GM19452 (cell line): ENCODE measurements around the gene ABITRAM.
A peak's percentile ranks its signal among the peaks of the same experiment; 100 is the strongest.
"Not testable (repeated sequence)": the region's sequence is repeated elsewhere in the genome, so short reads cannot be mapped to it uniquely, and the experiment has no call there.

Experiments used
- ATAC-seq: cut with Tn5 transposase; IDR thresholded peaks from one replicate; pipeline ENCODE4 v1.9.1; 2021; ENCODE audit not compliant: unreplicated experiment

Gene ABITRAM

DNA sequence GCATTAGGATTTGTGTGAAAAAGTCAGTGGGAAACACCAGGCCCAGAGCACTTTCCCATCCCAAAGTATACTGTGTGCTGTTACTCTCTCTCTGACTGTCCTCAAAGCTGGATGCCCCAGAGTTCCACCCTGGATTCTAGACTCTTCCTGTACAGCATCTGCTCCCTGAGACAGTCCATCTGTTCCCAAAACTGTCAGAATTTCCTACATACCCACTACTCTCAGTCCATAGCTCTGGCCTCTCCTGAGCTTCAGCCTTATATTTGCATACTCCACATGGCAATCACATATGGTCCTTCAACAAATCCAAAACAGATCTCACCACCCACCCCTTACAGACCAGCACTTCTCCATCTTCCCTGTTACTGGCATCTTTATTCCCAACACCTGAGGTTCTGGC is 9.7 kb upstream of the ABITRAM start:
- ATAC-seq: no peak

DNA sequence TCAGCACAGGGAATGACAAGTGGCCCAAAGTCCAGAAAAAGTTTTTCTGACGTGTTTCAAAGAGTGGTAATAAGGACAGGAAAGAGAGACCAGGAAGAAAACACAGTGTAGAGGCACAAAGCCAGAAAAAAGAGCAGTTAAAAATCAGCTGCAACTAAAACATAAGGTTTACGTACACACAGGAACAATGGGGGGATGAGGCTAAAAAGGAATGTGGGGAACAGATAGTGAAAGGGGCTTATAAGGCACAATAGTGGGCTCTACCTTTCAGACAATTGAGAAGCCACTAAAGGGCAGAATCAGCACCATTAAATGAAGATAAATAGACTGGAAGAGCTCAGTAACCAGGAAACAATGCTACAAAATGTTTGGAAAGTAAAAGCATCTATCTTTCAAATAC is 5.8 kb upstream of the ABITRAM start:
- ATAC-seq: no peak

DNA sequence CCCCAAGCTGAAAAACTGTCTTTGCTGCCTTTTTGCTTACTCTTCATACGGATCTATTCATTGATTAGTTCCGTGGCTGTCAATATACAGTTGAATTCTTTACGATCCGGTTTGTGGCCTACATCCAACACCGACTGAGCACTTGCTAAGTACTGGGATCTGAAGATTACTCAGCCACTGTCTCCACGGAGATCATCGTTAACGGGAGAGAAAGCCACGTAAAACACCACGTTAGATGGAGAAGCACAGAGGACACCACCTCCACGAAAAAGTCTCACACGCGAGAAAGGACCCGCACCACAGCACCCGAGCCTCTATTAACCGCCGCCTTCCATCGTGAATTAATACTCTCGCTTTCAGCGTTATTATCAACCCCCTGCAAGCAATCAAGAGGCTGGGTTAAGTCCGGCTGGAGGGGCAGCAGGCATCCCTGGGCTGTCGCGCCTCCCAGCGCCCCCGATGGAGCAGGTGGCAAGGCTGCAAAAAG is 926 bp upstream of the ABITRAM start:
- ATAC-seq: no peak

DNA sequence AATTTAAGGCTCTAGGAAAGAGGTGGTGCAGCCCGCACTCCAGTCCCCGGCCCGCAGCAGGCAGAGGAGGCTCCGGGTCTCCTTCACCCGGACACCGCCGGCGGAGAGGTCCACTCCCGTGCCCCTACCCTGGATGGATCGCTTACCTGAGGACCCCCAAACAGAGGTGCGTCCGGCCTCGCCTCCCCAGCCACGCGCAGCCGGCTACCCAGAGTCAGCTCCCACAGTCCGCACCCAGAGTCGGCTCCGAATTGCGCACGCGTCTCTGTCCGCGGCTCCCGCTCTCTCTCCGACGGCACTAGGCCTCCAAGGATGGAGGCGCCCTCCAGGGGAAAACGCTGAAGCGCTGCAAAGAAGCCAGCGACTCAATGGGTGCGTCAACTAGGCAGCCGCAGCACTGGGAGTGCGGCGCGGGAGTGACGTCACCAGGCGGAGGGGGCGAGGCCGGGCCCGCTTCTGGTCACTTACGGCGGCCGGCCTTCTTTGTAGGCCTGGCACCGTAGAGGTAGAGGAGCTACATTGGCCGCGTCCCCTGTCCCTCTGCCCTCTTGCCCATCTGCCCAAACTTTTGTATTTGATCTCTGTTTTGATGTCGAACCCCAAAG is 380 bp upstream of the ABITRAM start, which contains the start of gene ELP1:
TSS of gene ELP1 (minus strand) at position 407 of the 605 bp plus-strand sequence. CDS start 2,978 bp downstream, outside the sequence.
- ATAC-seq: peak; percentile 89

DNA sequence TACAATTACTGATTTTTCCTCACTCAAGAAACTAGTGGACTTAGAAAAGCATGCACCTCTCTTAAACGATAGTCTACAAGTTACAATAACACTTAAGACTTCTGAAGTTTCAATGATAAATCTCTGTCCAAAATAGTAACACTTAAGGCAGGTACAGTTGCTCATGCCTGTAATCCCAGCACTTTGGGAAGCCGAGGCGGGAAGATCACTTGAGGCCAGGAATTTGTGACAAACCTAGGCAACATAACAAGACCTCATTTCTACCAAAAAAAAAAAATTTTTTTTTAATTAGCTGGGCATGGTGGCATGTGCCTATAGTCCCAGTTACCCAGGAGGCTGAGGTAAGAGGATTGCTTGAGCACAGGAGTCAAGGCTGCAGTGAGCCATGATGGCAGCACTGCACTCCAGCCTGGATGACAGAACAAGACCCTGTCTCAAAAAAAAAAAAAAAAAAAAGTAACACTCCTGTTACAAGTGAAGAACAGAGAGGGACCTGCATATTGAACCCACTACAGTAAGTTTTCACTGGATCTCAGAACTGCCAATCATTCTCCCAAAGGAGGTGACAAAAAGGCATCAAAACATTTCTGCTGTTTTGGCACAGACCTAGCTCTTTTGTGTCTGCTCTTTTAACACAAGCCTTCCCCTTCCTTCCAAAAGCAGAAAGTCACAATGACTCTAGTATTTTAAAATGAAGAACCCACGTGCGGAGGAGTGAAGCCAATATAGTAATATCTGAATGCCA is 3.5 kb downstream of the ABITRAM start:
- ATAC-seq: no peak

DNA sequence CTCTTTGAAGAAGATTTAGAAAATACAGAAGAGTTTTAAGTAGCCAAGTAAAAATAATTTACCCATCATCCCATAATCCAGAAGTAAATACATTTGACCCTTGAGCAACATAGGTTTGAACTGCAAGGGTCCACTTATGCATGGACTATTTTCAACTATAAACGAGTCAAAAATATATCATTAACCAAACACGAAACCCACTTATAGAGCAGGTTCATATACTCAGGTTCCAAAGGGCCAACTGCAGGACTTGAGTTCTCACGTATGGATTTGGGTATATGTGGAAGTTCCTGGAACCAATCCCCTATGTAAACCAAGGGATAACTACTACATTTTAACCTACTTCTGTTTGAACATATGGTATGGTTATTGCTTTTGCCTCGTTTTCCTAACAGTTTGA is 5.8 kb downstream of the ABITRAM start:
- ATAC-seq: no peak

DNA sequence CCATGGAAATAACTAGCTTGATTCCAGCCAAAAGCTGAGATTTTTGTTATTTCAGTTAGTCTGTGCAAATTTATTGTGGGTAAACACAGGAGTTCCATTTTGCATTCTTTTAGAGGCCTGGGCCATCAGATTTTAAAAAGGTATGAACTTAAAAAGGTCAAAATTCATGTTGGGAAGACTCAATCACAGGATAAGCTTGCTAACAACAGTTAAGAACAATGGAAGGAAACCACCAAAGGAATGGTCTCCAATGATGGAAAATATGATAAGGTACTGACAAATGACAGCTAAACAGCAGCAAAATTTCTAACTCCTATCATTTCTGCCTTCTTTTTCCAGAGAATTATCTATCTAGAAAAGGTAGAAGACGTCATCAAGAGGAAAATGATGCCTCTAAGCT is 16.0 kb downstream of the ABITRAM start:
- ATAC-seq: no peak

DNA sequence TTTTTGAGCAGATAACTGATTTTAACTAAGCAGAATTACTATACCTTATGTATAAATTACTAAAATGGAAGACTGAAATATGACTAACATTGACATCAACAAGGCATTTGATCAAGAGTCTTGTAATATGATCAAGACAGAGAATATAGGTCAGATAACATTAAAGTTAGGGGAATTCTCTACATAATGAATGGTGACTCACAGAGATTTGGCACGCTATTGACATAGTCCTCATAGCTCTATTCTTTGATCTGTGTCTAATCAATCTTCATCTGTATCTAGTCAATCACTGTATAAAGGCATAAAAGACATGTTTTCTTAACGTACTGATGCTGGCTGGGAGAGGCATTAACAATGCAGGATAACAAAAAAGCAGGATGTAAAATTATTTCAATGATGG is 17.4 kb downstream of the ABITRAM start:
- no peak for ATAC-seq

DNA sequence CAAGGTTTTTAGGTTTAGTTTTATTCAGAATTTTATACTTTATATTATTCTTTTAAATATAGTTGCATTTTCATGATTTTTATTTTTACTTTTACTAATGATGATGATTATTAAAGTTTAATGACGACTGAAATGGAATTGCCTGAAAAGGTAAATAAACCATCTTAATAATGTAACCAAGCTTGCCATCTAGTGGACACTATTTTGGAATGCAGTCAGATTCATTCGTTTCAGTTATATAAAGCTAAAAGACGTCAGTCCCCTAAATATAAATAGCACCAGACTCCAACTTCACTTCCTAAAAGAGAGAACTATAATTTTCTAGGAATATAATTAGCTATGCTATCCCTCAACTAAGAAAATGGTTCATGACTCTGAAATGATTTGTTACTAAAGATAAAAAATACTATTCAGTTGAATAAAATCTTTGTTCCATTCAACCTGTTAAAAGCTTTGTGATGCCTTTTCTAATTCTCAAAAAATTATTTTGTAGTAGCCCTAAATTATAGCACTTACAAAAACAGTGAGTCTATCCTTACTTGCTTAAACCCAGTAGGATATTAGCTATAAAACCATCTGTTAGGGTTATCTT is 19.9 kb downstream of the ABITRAM start:
- ATAC-seq: no peak

DNA sequence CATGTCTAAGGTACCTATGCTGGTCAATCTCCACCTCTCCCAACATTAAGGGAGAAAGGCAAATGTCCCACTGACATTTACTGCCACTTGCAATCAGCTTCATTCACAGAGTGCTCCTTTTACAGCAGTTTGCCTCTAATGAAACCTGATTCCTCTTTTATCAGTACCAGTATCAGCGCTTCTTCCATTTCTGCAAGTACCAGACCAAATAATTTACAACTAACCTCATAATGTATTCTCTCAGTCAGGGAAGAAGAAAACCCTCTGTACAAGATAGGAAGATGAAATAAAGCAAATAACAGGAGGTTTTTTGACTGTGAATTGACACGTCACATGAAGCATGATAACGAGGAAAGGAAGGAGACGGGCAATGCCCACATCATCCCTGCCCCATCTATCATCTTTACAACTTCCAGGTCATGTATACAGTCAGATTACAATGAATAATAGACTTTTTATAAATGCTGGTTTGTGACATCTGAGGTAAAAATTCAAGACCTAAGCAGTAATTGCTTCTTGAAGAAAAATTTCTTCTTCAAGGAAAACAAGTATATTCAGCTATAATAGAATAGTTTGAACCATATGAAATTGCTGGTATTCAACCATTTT is 21.9 kb downstream of the ABITRAM start:
- no peak for ATAC-seq

DNA sequence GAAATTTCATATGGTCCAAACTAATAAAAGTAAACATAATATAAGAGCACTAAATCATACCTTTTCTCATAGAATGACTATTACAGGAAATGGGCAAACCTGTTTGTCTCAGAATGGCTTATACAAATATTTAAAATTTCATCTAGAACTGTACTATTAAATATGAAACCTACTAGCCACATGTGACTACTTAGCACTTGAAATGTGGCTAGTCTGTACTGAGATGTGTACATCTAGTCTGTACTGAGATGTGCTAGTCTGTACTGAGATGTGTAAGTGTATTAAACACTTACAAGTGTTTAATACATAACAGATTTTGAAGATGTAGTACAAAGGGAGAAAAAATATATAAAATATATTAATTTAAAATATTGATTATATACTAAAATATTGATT is 22.4 kb downstream of the ABITRAM start:
- ATAC-seq: no peak

DNA sequence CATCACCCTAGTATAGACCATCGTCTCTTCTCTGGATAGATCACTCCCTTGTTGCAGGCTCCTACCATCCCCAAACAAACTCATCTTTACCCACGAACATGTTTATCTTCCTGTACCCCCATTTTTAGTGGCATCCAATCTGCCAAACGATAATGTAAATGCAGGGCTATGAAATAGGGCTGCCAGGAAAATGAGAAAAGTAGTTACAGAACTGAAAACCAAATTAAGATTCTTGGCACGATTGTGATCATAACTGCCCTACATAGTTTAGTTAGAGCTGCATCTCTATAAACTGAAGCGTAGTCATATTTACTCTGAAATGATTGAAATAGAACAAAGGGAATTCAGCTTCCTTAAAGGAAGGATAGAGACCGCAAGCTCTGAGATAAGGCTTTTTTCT is 26.1 kb downstream of the ABITRAM start:
- ATAC-seq: no peak

DNA sequence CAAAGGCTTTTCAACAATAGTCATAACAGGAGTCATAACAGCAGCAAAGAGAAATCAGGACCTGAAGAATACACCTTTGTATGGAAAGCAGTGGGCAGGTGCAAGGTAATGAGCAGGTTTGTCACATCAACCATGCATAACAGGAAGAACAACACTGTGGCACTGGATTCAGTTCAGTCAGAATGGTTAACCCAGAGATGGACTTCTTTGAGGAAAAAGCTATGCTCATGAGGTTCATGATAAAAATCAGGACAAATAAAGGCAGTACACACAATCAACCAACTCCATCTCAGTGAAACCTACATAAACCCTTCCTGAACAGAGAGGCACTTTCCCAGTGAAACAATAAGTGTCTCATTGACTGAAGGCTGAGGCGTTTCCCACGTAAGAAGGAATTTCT is 27.0 kb downstream of the ABITRAM start:
- ATAC-seq: no peak

DNA sequence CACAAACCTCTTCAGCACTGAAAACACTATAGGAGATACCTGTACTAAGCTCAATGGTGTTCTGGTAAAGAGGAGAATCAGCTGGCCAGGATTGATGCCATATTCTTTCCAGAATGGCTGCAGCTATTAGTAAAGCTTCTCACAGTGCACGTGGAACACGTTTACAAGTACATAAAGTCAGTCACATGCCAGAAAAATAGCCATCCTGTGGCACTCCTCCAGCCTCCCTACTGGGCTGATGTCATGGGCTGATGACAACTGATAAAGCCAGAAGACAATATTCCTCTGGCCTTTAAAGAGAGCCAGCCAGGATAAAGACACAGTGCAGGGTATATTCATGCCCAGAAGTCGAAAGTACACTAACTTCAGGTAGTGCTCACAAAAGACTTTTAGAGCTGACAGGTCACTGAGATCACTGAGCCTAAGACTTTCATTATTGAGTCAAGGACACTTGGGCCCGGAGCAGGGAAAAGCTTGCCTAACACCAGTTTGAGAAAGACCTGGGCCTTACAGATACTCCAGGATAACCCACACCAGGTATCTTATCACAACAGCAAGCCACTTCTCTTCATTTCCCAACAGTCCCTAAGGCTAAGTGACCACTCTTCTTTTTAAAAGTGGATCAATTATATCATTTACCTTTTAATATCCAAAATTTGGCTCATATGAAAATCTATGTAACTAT is 29.4 kb downstream of the ABITRAM start:
- ATAC-seq: no peak

DNA sequence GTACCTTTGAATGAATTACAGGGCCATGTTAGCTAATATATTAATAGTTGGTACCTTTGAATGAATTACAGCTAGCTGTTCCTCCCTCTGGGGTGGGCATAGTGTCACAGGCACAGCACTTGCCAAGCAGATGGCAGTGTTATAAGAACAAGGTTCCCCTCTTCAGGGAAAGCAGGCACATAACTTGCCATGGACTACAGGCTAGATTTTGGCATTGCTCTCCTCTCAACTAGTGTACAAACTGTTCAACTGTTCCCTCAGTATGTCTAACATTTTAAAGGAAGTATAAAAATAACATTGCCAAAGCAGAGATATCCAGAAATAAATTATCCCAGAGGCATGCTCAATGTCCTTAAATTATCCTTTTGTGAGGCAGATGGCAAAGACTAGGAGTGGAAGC is 33.7 kb downstream of the ABITRAM start:
- ATAC-seq: no peak

DNA sequence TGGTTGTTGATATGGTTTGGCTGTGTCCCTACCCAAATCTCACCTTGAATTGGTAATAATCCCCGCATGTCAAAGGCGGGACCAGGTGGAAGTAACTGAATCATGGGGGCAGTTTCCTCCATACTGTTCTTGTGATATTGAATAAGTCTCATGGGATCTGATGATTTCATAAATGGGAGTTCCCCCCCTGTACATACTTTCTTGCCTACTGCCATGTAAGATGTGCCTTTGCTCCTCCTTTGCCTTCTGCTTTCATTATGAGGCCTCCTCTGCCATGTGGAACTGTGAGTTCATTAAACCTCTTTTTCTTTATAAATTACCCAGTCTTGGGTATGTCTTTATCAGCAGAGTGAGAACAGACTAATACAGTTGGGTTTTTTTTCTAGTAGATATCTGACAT is 37.2 kb downstream of the ABITRAM start:
- ATAC-seq: not testable (repeated sequence)

DNA sequence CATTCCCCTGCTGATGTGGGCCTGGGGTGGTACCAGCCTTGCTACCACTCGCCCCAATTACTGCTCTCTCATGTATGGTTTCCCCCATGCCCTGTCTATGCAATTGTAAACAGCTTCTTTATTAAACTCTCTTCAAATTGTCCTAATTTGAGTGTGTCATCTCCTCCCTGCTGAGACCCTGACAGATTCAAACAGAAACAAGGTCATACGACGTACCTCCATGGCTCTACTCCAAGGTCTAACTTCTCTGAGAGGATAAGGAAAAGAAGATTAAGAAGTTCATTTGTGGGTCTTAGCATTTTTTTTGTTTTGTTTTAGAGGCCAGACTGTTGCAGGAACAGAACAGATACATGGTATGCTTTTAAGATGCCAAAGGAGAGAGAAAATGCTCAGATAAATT is 38.0 kb downstream of the ABITRAM start:
- ATAC-seq: no peak

DNA sequence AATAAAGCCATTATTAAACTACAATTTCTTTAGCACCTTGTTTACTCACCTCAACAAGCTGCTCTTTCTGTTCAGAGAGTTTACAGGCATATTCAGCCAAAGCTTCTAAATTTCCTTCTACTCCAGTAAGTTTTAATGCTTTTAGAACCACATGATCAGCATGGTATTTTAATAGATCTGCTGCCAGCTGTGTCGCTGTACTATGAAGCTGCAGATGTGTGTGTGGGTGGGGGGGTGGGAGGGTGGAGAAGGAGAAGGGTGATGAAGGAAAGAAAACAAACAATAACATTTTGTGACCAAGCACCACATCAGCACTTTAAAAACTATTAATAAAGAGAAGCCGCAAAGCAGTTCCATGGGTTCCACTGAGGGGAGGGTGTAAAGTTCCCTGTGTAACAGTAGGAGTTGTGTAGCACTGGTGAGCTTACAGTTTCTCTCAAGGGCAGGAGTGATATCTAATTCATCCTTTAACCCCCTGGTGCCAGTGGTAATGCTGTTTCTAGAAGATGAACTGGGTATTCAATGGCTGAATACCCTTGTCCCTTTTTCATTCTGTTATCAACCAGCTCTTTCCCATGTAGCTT is 38.5 kb downstream of the ABITRAM start:
- ATAC-seq: no peak

DNA sequence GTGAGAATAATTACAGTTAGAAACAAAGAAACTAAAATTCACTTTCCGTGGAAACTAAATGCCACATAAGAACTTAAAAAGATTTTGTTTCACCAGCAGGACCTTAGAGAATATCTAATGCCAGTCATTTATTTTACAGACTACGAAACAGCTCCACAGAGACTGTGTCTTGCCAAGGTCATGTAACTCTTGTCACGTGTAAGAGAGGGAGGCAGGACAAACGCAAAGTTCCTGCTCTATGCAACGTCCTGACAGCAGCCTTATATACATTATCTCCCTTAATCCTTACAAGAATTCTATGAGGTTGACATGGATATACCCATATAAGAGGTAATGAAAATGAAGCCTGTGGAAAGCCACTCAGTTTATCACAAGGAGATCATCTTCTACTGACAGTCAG is 39.7 kb downstream of the ABITRAM start:
- no peak for ATAC-seq

DNA sequence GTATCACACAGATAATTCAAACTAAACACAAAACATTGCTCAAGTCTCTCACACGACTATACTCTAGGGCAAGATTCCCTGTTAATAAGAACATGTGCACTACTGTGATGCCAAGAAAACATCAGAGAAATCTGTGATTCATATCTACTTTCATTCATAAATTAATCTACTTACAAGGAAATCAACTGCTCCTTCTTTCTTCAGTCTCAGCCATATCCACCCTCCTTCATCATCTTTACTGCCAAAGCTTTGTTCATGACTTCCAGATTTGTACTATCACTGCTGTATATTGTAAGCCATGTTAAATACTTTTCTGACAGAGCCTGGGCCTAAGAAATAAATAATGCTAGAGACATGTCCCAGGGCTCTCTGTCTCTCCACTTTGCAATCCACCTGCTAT is 44.0 kb downstream of the ABITRAM start:
- ATAC-seq: no peak

DNA sequence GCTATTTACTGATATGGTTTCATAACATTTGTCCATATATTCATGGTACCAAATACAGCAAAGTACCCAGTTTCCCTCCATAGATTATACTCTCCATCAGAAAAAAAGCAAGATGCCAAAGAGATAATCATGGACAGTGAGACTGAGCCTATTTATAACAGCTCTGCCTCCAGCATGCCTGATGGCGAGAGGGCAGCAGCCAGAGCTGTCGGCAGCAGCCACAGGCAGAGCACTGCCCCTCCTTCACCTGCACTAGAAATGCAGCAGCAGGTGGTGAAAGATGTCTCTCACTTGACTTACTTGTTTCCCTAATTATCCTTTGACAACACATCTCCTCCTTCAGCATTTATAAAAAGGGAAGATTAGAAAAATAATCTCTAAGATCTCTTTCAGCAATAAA is 46.7 kb downstream of the ABITRAM start:
- no peak for ATAC-seq
